CD4-positive, alpha-beta T cell (primary cell): ENCODE results near the gene ARMH3. TPM values are rescaled to one million over a fixed set of nuclear protein-coding genes. Genes with fewer than 3 reads are reported as not detected.
A peak's percentile ranks its signal among the peaks of the same experiment; 100 is the strongest.

ENCODE experiments used
- ATAC-seq: fragments of 200-7000 bp; cut with Tn5 transposase; one replicate; pipeline ENCODE4 v1.10.0; 2022; ENCODE audit warnings: mild to moderate bottlenecking; ENCODE audit not compliant: poor library complexity
- CTCF ChIA-PET: fragments of 350-600 bp; sonication (Branson Sonifier 250); formaldehyde crosslinking; loops from one replicate; lab custom pipeline; 2021; ENCODE audit warnings: antibody characterized with exemption, inconsistent platforms; lab: Charles Lee
- POLR2A ChIA-PET: fragments of 350-600 bp; sonication (Branson Sonifier 250); formaldehyde crosslinking; loops from one replicate; lab custom pipeline; 2021; ENCODE audit warnings: antibody characterized with exemption, inconsistent platforms; lab: Charles Lee
- DNase-seq, 14 experiments: peaks; one replicate each; pipeline ENCODE4 v3.0.0-alpha.2; 2013 to 2020; ENCODE audit warnings: mixed read lengths in 2 of 14
- H3K27ac ChIP-seq, 2 donors: one replicate each; pipeline versions ENCODE4 v1.5.1 to v1.7.0; 2013; ENCODE audit warnings: low read length in 2 of 2, low read depth in 1 of 2, mild to moderate bottlenecking in 1 of 2
- H3K27me3 ChIP-seq, 2 experiments: 1 replicate in 1 of 2; 2 replicates in 1 of 2; pipeline versions ENCODE4 v1.6.1 to v1.7.0; 2013; ENCODE audit warnings: low read length in 2 of 2, control low read depth in 1 of 2, mild to moderate bottlenecking in 1 of 2, moderate library complexity in 1 of 2; ENCODE audit not compliant: insufficient read depth in 2 of 2, control insufficient read depth in 1 of 2
- H3K36me3 ChIP-seq: one replicate; pipeline ENCODE4 v1.6.1; 2013; ENCODE audit warnings: low read length, control low read depth; ENCODE audit not compliant: insufficient read depth
- H3K4me1 ChIP-seq: one replicate; pipeline ENCODE4 v1.6.1; 2013; ENCODE audit warnings: low read length, control low read depth; ENCODE audit not compliant: insufficient read depth
- H3K4me3 ChIP-seq: one replicate; pipeline ENCODE4 v1.5.1; 2013; ENCODE audit warnings: mild to moderate bottlenecking, low read length, moderate library complexity
- H3K9me3 ChIP-seq, 2 experiments: 1 replicate in 1 of 2; 2 replicates in 1 of 2; pipeline versions ENCODE4 v1.6.1 to v1.7.0; 2013; ENCODE audit warnings: low read length in 2 of 2, mild to moderate bottlenecking in 2 of 2, control low read depth in 1 of 2, moderate library complexity in 1 of 2; ENCODE audit not compliant: control insufficient read depth in 1 of 2, insufficient read depth in 1 of 2
- H3K27ac Mint-ChIP-seq: one replicate; pipeline ENCODE4 v1.8.0; 2020; ENCODE audit warnings: mixed read lengths
- H3K27me3 Mint-ChIP-seq: one replicate; pipeline ENCODE4 v1.8.0; 2021; ENCODE audit warnings: mixed read lengths
- H3K36me3 Mint-ChIP-seq: one replicate; pipeline ENCODE4 v1.8.0; 2021; ENCODE audit warnings: low read depth, mixed read lengths
- H3K4me1 Mint-ChIP-seq: one replicate; pipeline ENCODE4 v1.8.0; 2021; ENCODE audit warnings: low read depth, mixed read lengths
- H3K4me3 Mint-ChIP-seq: one replicate; pipeline ENCODE4 v1.8.0; 2020; ENCODE audit warnings: mild to moderate bottlenecking, mixed read lengths
- H3K9me3 Mint-ChIP-seq: one replicate; pipeline ENCODE4 v1.8.0; 2020; ENCODE audit warnings: mixed read lengths
- CTCF ChIP-seq: fragments of 200-600 bp; IDR thresholded peaks from one replicate; pipeline ENCODE4 v1.8.0; 2022; ENCODE audit warnings: antibody characterized with exemption, mild to moderate bottlenecking
- intact Hi-C, 2 experiments: fragments of 100-400 bp; cut with DNase I in 1 of 2; cut with micrococcal nuclease in 1 of 2; formaldehyde crosslinking; loops; one replicate each; pipeline versions ENCODE4 v1.15.1 to v1.9.0; 2023 to 2025; cut with DNase I, micrococcal nuclease
- total RNA-seq, 174 experiments: library from RNA in 2 of 174; stranded (reverse) in 2 of 174; gene quantifications; one replicate each; pipeline ENCODE4 v1.2.3 and lab custom pipeline; 2021 to 2026

Gene ARMH3
- total RNA-seq, 2 experiments from 2014 or later, result 17.7 to 18.9 TPM

GRCh38 chr10:101814466-101815071 lies 241.4 kb downstream of the ARMH3 start:
- Histone ChIP-seq H3K36me3 (peaks cover 45% of the 10 kb centered on the region), H3K4me3 (peak overlapping the region; percentile 97), H3K27me3 (no peaks in the 10 kb centered on the region), H3K4me1 (peaks cover 37% of the 10 kb centered on the region), H3K27ac (peak overlapping the region in 1 of 2 donors; percentile 31), H3K9me3 (no peaks in the 10 kb centered on the region)
- intact Hi-C loops, result loop anchor here (5.0 to 10.0 kb wide), 3 partner anchors 120 to 930 kb away; partner anchors contain the start of genes ARMH3 (in 1 of the 2), FBXW4 (in 1 of the 2) and WBP1L (in 1 of the 2)
- DNase-seq (peak in 2 of 14 experiments; percentile 26 to 28), ATAC-seq (no peak)
- Mint-ChIP-seq H3K27me3 (no peaks in the 10 kb centered on the region), H3K4me3 (peak overlapping the region; percentile 99), H3K36me3 (peaks cover 83% of the 10 kb centered on the region), H3K9me3 (no peaks in the 10 kb centered on the region), H3K27ac (peak overlapping the region; percentile 96), H3K4me1 (peaks cover 66% of the 10 kb centered on the region)
- ChIA-PET CTCF (interaction anchor here (0.9 to 2.9 kb wide), 3 partner anchors 21 to 33 kb away, joined by 3 to 12 read pairs (median 5); no protein-coding TSS in a partner anchor), POLR2A (interaction anchor here (1.1 to 11.5 kb wide), 2 partner anchors 20 to 121 kb away, joined by 3 to 223 read pairs; no protein-coding TSS in a partner anchor)
- no peak for TF ChIP-seq CTCF

- H3K27me3 ChIP-seq, result no peaks in the 10 kb centered on the region
- TF ChIP-seq CTCF, result no peak
- Mint-ChIP-seq H3K27ac (peak overlapping the region; percentile 96), H3K4me3 (peak overlapping the region; percentile 58), H3K36me3 (peaks cover 93% of the 10 kb centered on the region), H3K4me1 (peaks cover 59% of the 10 kb centered on the region), H3K27me3 (no peaks in the 10 kb centered on the region), H3K9me3 (no peaks in the 10 kb centered on the region)
- no peak for ATAC-seq
- peaks cover 27% of the 10 kb centered on the region for H3K4me1 ChIP-seq
- H3K4me3 ChIP-seq, result no peak overlapping the region
- ChIA-PET CTCF (interaction anchor here (1.1 to 1.4 kb wide), 6 partner anchors 13 to 31 kb away, joined by 3 to 8 read pairs (median 4); no protein-coding TSS in a partner anchor), POLR2A (interaction anchor here (1.2 to 11.5 kb wide), 4 partner anchors 17 to 30 kb away, joined by 3 to 223 read pairs (median 4); partner anchors contain the start of gene NPM3)
- peak overlapping the region in 1 of 2 donors; percentile 35 for H3K27ac ChIP-seq
- H3K9me3 ChIP-seq, result no peaks in the 10 kb centered on the region
- intact Hi-C loops, result loop anchor here in 1 of 2 experiments (10.0 kb wide), 2 partner anchors 118 to 932 kb away; partner anchors contain the start of genes FBXW4 and WBP1L
- H3K36me3 ChIP-seq, result peaks cover 65% of the 10 kb centered on the region
- no peak for DNase-seq
Measured at GRCh38 chr10:101812606-101813005, 243.4 kb downstream of the ARMH3 start.

- ChIA-PET POLR2A (interaction anchor here (1.6 kb wide), 1 partner anchor 9 kb away, joined by 5 read pairs; no protein-coding TSS in a partner anchor), CTCF (interaction anchor here (1.0 kb wide), 1 partner anchor 9 kb away, joined by 3 read pairs; no protein-coding TSS in a partner anchor)
- no peak for TF ChIP-seq CTCF
- intact Hi-C loops, result no loop called here
- H3K36me3 Mint-ChIP-seq, result peaks cover 80% of the 10 kb centered on the region
- H3K4me3 Mint-ChIP-seq, result no peak overlapping the region
- DNase-seq (no peak), ATAC-seq (no peak)
- peak overlapping the region; percentile 55 for H3K27ac Mint-ChIP-seq
- peaks cover 41% of the 10 kb centered on the region for H3K4me1 Mint-ChIP-seq
- no peak overlapping the region for H3K27ac ChIP-seq
- no peaks in the 10 kb centered on the region for H3K27me3 ChIP-seq
- H3K4me3 ChIP-seq, result no peak overlapping the region
- peaks cover 89% of the 10 kb centered on the region for H3K36me3 ChIP-seq
- H3K9me3 Mint-ChIP-seq, result no peaks in the 10 kb centered on the region
- no peaks in the 10 kb centered on the region for H3K27me3 Mint-ChIP-seq
- peaks cover 13% of the 10 kb centered on the region for H3K4me1 ChIP-seq
- H3K9me3 ChIP-seq, result no peaks in the 10 kb centered on the region
Measured at GRCh38 chr10:101807158-101807557, 248.8 kb downstream of the ARMH3 start.
